GM21381 (cell line): ENCODE data around the gene NFKBIZ.
A peak's percentile ranks its signal among the peaks of the same experiment; 100 is the strongest.

Experiments used
- ATAC-seq: cut with Tn5 transposase; IDR thresholded peaks from one replicate; pipeline ENCODE4 v1.9.1; 2021; ENCODE audit warnings: mild to moderate bottlenecking, moderate library complexity; ENCODE audit not compliant: unreplicated experiment

The NFKBIZ gene, protein sequence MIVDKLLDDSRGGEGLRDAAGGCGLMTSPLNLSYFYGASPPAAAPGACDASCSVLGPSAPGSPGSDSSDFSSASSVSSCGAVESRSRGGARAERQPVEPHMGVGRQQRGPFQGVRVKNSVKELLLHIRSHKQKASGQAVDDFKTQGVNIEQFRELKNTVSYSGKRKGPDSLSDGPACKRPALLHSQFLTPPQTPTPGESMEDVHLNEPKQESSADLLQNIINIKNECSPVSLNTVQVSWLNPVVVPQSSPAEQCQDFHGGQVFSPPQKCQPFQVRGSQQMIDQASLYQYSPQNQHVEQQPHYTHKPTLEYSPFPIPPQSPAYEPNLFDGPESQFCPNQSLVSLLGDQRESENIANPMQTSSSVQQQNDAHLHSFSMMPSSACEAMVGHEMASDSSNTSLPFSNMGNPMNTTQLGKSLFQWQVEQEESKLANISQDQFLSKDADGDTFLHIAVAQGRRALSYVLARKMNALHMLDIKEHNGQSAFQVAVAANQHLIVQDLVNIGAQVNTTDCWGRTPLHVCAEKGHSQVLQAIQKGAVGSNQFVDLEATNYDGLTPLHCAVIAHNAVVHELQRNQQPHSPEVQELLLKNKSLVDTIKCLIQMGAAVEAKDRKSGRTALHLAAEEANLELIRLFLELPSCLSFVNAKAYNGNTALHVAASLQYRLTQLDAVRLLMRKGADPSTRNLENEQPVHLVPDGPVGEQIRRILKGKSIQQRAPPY

DNA sequence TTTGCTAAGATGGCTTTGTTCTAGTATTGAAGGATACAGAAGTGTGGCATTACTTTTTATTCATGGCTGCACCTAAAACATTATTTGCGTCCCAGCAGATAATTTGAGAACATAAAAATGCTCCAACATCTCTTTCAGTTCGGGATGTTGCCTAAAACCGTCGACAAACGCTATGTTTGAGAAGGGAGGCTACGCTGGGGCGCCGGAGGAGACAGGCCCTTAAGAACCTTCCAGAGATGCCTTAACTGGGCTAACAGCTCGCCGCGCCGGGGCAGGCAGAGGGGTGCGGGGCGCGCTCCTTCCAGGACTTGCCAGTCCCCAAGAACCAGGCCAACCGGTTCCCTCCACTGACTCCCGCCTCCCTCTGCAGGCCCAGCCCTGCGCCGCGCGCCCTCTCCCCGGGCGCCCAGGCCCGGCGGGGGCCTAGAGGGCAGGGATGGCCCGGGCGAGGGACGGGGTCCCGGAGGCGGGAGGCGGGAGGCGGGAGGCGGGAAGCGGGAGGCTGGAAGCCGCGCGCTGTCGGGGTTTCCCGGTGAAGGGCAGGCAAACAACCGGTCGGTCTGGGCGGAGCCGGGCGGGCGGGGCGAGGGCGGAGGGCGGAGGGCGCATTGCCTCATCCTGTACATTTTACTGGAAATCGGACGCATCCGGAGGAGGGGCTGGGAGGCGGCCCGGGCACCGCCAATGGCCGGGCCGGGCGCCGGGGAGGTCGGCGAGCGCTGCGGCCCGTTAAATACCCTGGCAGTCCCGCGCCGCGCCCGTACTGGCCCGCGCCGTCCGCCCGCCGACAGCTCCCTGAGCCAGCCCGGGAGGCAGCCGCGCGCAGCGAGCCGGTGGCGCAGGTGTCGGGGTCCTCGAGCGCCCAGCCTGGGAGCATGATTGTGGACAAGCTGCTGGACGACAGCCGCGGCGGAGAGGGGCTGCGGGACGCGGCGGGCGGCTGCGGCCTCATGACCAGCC, at the start of gene NFKBIZ:
NFKBIZ (plus strand) TSS at position 761 of the 960 bp plus-strand sequence; CDS start at position 876, 115 bp downstream.
- ATAC-seq = peak; percentile 73

DNA sequence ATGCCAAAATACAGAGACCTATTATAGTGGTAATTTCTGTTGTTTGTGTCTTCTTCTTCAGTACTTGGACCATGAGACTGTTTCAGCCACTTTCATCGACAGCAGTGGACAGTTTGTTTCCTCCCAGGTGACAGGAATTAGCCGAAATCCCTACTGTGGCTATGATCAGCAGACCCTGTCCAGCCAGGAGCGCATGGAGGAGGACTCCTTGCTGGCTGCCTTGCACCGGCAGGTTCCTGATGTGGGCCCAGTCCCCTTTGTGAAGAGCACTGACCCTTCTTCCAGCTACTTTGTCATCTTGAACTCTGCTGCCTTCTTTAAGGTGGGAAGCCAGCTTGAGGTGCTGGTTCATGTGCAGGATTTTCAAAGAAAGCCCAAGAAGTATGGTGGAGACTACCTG, 48.1 kb upstream of the NFKBIZ start:
- ATAC-seq = no peak

DNA sequence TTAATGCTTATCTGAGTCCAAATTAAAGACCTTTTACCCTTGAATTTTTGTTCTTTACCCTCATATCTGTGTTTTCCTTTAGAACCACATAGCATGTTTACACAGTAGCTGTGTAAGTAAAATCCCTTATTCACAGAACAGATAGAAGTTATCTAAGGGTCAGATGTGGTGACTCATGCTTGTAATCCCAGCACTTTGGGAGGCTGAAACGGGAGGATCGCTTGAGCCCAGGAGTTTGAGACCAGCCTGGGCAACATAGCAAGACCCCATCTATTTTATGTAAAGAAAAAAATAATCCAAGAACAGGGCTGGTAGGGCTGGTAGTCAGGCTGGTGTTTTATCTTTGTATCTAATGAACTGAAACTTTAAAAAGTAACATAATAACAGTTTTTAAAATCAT, 47.1 kb upstream of the NFKBIZ start:
- no peak for ATAC-seq

GRCh38 chr3:101803173-101803782, 46.0 kb upstream of the NFKBIZ start:
- ATAC-seq = peak; percentile 92

- no peak for ATAC-seq
Measured at GRCh38 chr3:101803939-101804338, 45.4 kb upstream of the NFKBIZ start.

- ATAC-seq = no peak
Measured at GRCh38 chr3:101806491-101806890, 42.8 kb upstream of the NFKBIZ start.

- ATAC-seq = no peak
Measured at GRCh38 chr3:101807888-101808287, 41.4 kb upstream of the NFKBIZ start.

DNA sequence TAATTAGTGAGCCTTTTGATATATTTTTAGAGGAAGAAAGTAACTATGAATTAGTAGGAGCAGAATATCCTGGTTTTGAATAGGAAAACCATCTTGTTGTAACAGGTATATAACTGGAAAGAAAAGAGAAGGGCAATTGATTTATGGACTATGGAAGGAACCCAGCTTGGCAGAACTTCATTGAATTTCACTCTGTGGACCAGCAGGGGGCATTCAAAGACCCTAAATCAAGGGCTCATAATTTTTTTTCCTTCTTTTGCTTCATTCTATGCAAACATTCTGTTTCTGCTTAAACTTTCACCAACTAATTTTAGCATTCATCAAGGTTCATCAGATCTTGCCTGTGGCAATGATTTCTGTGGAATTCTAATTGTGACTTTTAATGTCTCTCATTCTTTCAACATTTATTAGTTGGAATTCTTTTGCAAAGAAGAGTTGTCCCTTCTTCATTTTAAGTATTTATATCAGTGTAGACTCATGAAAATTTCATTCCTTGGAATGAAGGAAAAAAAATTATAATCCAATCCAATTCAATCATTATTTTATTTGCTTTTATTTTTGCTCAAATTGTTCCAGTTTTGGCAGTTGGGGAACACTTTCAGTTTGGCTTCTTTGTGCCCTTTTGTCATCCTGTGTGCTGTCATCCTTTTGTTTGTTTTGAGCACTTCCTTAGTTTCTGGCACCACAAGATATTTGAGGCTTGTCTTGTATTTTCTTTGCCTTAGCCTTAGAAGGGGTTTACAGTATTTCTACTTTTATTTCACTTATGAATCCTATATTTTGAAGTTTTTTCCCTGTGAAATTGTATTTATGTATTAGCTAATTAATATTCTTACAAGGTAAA, 39.9 kb upstream of the NFKBIZ start:
- peak; percentile 39 for ATAC-seq

- ATAC-seq = no peak
Measured at GRCh38 chr3:101810022-101810418, 39.3 kb upstream of the NFKBIZ start.

DNA sequence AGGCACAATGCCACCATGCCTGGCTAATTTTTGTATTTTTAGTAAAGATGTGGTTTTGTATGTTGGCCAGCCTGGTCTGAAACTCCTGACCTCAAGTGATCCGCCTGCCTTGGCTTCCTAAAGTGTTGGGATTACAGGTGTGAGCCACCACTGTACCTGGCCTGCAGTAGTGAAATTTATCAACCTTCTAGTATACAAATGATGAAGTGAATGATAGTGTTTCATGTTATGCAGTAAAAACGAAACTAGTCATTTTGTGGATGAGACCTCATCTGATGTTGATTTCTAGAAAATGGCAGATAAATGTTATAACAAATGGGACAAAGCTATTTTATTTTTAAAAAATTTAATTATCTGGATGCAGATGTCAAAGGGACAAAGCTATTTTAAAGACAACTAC, 37.4 kb upstream of the NFKBIZ start:
- ATAC-seq = no peak

DNA sequence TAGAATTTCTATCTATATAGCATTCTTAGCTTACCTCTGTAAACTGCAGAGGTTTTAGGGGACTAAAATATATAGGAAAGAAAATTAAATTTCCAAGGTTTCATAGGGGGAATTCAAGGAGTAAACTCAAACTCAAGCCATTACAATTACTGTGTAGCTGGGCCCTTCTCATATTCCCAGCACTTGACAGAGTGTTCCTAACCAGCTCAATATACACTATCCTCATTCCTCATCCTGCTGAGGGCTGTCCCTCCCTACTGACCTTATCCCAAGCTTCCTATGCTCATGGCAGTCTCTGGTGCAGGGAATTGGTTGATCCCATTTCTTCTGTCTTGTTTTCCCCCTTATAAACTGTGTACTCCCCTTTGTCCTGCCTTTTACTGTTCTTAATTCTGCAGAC, 36.4 kb upstream of the NFKBIZ start:
- no peak for ATAC-seq

DNA sequence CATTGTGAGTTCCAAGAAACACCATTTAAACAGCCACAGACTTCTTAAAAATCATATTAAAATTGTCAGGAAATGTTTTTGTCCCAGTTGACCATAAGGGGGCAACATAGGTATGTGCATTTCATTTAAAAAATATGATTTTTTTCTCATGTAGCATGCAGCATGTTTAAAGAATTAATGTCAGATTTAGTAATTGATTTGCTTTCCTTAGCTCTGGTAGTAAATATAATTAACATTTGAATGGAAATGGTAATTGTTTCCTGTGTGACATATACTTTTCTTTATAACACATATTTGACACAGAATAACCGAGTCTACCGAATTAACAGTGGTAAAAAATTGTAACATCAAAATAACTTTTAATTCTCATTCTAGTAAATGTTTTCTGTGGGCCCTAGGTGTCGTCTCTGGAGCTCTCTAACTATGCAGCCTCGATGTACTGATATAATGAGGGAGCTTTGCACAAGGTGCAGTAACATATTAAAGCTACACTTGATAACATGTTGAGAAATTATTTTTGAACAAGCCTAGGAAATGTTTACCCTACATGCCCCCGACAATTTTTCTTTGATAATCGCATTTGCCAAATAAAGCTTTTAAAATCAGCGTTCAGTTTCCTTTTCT, 35.4 kb upstream of the NFKBIZ start:
- ATAC-seq = no peak

DNA sequence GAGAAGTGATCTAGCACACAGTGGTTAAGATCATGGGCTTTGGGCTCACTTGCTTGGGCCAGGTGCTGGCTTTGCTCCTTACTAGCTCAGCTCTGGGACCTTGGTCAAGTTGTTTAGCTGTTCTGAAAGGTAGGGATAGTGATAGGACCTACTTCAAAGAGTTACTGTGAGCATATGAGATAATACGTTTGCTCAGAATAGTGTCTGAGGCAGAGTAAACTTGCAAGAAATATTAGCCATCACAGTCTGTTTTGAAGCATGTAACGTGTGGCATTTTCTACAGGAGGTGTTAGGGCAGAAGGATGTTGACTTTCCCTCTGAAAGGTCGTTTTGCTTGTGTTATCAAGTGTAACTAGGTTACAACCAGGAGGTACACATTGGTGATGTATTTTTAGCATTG, 34.5 kb upstream of the NFKBIZ start:
- no peak for ATAC-seq

DNA sequence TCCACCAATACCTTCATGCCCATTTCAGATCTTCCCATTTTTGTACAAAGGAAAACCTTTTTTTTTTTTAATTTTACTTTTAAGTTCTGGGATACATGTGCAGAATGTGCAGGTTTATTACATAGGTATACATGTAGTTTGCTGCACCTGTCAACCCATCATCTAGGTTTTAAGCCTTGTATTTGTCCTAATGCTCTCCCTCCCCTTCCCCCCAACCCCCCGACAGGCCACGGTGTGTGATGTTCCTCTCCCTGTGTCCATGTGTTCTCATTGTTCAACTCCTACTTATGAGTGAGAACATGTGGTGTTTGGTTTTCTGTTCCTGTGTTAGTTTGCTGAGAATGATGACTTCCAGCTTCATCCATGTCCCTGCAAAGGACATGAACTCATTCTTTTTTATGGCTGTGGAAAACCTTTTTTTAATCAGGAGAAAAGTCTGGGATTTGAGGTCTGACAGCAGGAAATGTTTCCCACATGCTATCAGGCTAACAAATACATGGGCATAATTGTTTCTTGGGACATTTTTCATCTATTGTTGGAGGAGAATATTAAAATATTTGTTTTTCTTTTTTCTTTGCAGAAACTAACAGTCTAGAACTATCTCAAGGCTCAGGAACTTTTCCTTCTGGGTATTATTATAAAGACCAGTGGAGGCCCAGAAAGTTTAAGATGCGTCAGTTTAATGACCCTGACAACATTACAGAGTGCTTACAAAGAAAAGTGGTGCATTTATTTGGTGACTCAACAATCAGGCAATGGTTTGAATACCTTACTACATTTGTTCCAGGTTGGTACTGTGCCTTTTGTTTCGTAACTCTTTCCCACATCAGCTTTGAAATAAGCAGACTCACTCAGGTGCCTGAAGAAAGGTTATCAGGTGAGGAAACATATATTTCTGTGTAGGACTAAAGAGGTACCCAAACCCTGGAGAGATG, 32.8 kb upstream of the NFKBIZ start:
- ATAC-seq = no peak

GRCh38 chr3:101817992-101818391, 31.3 kb upstream of the NFKBIZ start:
- ATAC-seq = no peak

DNA sequence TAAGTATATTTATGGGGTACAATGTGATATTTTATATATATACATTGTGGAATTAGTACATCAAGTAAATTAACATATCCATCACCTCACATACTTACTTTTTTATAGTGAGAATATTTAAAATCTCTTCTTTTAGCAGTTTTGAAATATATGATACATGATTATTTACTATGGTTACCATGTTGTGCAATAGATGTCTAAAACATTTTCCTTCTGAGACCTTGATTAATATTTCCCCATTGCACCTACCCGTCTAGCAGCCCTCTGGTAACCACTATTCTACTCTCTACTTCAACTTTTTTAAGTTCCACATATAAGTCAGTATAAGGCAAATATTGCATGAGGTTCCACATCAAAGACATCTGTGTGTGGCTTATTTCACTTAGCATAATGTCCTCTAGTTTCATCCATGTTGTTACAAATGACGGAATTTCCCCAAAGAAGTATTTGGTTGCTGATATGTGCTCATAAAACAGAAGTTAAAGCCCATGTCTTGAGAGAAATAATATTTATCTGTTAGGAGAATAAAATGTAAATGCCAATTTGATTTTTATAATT, 29.6 kb upstream of the NFKBIZ start:
- peak; percentile 51 for ATAC-seq

- ATAC-seq = no peak
Measured at GRCh38 chr3:101821503-101821902, 27.8 kb upstream of the NFKBIZ start.

DNA sequence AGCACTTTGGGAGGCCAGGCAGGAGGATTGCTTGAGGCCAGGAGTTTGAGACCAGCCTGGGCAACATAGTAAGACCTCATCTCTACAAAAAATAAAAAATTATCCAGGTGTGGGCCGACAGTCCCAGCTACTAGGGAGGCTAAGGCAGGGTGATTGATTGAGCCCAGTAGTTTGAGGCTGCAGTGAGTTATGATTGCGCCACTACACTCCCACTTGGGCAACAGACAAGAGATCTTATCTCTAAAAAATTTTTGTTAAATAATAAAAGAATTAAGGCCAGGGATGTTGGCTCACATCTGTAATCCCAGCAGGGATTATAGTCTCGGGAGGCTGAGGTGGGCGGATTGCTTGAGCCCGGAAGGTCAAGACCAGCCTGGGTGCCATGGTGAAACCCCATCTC, 25.8 kb upstream of the NFKBIZ start:
- no peak for ATAC-seq
